SH-SY5Y (cell line): ENCODE results near the gene RHOB.

Experiments used
- GATA2 ChIP-seq: IDR thresholded peaks from 2 replicates; pipeline ENCODE4 v1.6.1; 2011; ENCODE audit warnings: mild to moderate bottlenecking, low read depth, low read length
- GATA3 ChIP-seq: IDR thresholded peaks from 2 replicates; pipeline ENCODE4 v1.6.1; 2011; ENCODE audit warnings: low read depth, mild to moderate bottlenecking, low read length, moderate library complexity

- TF ChIP-seq GATA2 (no peak), GATA3 (no peak)
Measured at GRCh38 chr2:20444101-20444992, 2.5 kb upstream of the RHOB start.
